HG03442 (cell line): Measurements from ENCODE around the gene PDLIM5.
"Not testable (repeated sequence)": the region's sequence is repeated elsewhere in the genome, so short reads cannot be mapped to it uniquely, and the experiment has no call there.

Experiments used
- ATAC-seq: cut with Tn5 transposase; IDR thresholded peaks from one replicate; pipeline ENCODE4 v1.9.1; 2021; ENCODE audit warnings: mild to moderate bottlenecking, moderate library complexity; ENCODE audit not compliant: unreplicated experiment

The PDLIM5 gene

DNA sequence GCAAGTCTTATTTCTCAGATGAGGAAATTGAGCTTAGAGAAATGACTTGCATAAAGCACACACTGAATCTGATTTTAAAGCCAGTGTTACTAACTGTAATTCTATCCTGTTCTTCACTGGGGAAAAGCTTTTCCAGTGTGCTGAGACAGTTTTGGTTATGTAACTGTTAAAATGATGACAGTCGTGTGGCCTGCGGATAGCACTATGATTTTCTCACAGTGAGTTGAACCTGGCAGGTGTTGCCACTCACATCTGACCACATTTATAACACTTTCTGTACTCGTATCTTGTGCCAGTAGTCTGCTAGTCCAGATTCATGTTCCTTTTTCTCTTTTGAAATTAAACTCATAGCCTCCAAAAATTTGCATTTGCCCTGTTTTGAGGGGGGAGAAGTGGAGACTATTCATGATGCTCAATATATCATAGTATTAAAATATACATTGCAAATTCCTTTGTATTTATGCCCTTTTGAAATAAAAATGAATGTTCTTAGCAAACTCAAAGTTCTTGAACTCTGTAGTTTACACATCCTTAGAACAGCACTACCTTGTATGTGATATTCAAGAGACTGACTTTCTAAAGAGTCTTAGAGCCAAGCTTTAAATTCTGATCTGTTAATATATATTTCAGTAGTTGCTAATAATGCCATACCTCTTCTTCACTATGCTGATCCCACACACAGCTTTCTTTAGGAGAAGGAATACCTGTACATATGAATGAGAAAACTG, 132.3 kb downstream of the PDLIM5 start:
- peak; percentile 68 for ATAC-seq

DNA sequence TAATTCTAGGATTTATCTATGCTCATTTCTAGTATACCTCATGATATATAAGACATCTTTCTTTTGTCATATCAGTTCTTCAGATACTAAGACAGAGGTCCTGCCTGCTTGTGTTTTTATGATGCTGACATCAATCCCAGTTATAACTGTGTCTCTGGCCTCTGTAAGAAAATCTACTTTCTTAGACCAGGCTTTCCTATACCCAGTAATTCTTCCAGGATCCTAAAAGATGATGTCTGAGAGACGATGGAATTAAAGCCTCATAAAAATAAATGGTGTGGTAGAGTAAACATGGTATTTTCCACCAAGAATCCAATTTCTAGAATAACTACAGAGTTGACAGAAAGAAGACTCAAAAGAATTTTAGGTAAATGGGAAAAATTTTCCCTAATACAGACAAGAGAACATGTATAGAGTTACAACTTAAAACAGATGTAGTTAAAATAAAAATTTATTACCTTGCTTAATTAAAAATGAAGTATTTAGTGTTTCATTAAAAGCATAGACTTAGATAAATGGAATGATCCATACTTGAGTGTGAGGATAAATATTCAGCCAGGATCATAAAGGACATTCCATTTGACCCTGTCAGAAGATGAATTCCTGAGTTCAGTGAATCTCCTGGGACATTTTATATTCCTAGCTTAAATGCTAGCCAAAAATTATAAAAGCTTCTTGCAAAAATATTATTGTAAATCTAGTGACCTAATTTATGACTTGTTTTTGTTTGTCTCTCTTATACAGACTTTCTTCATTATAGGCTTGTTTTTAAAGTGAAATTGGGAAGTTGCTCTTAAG, 137.4 kb downstream of the PDLIM5 start:
- no peak for ATAC-seq

DNA sequence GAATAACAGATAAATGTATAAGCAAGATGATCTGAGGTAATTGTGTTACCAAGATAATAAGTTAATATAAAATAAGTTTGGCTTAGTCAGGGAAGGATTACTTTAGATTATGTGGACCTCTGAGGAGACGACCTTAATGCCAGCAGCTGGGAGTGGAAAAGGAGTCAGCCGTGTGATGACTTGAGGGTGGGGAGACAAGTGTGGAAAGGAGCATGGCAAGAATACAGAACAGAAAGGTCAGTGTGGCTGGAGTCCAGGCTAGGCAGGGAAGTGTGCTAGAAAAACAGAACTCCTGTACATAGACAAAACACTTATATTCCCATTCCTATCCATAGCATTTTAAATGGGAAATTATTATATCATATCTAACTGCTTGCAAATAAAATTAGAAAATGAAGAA, 138.8 kb downstream of the PDLIM5 start:
- no peak for ATAC-seq

DNA sequence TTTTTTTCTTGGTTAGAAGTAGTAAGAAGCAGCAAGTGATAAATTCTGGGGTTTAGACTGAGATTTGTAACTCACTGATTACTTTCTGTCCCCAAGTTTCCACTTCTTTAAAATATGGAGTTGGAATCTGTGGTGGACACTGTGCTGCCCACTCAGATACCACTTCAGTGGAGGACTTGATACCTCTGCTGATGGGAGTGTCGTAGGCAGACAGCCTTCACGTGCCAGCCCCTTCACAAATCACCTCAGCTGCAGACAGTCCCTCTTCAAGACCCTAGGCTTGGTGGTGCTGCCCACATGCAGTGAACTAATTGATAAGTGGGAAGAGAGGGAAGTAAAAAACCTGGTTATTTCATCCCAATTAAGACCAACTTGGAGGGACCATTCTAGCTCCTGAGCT, 139.5 kb downstream of the PDLIM5 start:
- ATAC-seq, result no peak

DNA sequence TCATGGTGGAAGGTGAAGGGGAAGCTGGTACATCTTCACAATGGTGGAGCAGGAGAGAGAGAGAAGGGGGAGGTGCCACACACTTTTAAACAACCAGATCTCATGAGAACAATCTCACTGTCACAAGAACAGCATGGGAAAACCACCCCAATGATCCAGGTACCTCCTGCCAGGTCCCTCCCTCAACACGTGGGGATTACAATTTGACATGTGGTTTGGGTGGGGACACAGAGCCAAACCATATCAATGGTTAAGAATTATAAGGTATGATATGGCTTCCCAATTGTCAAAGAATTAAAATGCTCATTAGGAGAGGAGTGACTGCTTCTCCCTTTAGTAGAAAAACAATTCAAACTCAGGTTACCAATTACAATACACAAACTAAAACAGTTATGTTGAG, 143.3 kb downstream of the PDLIM5 start:
- no peak for ATAC-seq

DNA sequence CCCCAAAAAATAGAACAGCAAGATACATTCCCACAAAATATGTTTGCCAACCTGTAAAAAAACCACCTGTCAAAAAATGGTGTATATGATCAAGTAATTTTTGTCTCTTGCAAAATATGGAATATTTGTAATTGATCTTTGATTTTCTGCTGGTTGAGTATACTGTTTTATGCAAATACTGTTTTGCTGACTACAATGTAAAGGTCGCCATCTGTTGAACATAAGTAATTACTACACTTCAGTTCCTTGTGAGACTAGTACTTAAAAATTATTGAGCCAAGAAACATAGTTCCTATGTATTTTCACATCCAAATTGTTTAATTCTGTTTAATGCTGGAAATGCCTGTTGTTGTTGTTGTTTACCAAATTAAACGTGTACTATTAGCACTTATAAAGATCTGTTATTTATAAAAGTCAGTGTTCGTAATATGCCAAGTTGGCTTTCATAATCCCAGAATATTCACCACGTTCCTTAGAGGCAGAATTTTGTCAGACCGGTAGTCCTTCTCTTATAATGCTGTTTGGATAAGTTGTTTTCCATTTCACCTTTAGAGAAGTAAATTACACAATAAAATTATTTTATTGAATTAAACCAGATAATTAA, 144.2 kb downstream of the PDLIM5 start:
- ATAC-seq, result peak; percentile 82

DNA sequence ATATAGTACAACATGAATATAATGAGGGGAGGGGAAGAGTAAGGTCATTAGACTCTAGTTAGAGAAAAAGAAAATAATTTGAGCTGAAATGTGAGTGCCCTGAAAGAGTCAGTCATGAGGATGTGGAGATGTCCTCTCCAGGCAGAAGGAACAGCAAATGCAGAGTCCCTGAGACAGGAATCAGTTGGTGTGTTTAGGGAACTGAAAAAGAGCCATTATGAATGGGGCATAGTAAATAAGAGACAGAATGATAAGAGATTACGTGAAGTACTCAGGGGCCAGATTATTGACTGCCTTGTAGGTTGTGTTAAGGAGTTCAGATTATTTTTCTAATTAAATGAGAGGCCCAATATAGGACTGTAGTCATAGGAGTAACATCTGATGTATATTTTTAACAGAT, 147.0 kb downstream of the PDLIM5 start:
- ATAC-seq, result no peak

DNA sequence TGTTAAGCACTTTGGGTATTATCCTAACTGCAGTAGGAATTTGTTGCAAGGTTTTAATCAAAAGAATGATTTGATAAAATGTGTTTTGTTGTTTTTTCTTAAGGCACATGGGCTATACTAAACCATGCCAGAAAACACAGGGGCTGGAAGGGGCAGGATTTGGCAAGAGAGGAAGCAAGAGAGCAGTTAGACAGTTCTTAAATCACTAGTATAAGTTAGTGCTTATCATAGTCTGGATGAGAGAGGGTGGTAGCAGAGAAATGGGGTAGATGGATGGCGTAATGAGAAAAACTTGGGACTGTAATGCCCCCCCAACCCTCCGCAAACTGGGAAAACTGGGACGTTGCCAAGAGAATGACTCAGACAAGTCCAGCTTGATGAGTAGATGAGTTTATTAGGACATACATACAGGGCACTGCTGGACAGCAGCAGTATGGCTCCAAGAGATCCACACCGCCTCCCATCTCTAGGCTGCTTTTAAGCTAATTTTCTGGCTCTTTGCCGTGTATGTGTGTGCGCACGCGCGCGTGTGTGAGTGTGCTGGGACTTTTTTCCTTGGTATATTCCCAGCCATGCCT, 151.5 kb downstream of the PDLIM5 start:
- ATAC-seq, result no peak

DNA sequence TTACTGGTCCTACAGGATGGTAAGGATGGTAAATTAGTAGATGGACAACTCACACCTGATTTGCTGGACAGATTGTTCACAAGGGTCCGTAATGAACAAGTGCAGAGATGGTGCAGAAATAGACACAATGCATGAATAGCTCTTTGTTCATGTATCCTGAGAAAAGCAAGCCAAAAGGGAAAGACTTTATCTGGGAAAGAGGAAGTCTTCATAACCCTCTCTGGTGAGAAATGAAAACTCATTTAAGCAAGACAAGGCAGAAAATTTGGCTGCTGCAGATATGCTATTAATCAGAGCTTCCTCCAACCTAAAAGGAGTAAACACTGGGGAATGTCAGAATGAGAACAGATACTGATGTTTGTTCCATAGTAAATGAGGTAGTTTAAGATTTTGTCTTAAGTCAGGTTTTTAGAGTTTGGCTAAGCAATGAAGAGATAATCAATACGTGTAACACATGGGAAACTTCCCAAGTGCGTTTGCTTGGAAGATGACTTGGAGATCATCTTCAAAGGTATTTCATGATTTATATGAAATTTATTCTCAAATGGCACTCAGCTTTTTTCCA, 153.6 kb downstream of the PDLIM5 start:
- no peak for ATAC-seq

DNA sequence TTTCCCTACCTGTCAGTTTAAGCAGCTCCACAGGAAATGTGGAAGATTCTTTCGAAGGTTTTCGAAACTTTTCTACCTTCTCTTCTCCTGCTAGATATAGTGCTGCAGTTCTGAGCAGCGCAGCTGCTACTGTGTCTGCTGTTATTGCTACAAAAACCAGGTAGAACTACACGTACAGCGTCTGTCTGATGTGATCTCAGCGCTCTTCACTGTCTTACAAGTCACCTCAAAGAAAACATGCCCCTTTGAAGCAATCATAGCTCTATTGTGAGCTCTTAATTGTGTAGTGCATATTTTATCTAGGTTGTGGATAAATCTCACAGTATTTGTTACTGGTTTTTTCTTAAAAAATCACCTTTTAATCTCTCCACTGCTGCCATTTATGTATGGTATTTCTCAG, 158.4 kb downstream of the PDLIM5 start:
- no peak for ATAC-seq

DNA sequence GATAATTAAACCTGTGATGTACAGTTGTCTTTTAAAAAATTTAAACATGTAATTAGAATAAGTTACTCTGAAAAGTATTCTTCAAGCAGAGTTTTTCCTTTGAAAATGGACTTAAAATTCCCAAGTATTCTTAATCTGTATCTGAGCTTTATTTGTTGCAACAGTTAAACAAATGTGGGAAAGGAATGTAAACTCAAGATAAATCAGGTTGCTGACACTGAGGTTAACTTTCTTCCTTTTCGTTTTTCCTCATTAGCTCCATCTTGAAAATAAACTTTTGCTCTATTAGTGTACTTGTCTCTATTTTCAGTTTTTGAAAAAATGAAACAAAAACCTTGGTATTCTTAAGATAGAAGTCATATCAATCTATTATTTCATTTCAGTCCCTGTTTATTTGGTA, 161.5 kb downstream of the PDLIM5 start:
- ATAC-seq, result no peak

DNA sequence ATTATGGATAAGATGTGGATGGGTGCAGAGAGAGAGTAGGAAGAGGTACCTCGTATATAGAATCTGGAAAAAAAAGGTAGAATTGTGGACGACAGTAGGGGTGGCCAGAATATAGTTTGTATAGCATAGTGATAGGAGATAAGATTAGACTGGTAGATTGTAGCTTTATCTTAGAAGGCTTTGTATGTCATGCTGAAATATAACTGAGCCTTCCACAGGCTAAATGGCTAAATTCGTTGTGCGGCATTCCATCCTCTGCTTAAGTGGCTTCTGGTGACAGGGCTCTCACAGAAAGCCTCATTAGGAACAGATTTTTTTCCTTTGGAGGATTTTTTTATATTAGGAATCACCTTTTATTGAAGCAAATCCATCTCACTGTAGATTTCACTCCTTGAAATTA, 163.7 kb downstream of the PDLIM5 start:
- ATAC-seq, result no peak

DNA sequence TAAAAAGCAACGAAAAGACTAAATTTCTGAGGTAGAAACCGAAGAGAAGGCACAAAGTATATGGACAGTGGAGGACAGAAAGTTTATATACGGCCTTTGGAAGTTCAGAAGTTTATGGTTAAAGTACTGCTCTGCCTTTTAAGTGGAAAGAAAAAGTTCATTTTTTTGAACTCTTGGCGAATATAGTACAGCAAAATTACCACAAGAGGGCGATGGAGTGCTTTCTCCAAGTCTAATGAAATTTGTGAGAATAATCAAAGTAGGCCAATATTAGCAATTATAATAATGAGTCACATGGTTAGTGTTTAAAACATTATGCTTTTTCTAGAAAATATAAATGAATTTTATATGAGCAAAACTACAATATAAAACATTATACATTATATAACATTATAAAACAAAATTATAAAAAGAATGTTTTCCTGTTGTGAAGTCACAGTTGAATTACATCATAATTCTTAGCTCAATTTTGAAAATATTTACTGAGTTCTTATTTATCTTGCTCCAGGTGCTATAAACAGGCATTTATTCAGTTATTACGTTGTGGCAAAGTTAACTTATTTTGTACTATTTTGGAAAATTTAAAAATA, 169.8 kb downstream of the PDLIM5 start:
- peak; percentile 72 for ATAC-seq

DNA sequence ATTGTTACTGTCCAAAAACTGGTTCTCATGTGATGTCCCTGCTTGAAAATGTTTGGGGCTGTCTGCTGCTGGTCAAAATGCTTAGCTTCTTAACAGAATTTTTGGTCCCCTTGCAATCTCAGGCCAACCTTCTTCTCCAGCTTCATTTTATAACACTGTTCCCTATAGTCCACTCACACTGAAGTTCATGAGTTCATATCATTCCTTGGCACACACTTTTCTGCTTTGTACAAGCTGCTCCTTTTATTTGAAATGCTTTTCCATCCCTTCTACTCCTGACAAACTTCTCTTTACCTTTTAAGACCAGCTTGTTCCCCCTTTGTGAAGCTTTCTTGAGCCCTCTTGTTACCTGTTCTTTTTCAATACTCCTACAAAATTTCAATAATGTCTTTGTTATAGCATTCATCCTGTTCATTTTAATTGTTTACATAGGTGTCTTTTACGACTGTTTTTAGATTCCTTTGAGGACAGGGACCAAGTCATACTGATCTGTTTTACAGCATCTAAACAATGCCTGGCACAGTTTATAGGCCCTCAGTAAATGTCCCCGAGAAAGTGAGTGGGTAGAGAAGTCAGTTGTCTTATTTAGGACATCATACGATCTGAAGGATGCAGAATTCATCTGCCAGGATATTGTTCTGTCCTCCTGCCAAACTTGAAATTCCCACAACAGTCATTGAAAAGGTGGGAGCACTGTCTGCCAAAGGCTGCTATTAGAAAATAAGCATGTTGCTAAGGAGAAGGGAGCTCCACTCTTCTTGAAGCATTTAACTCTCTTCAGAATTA, 171.6 kb downstream of the PDLIM5 start:
- no peak for ATAC-seq

DNA sequence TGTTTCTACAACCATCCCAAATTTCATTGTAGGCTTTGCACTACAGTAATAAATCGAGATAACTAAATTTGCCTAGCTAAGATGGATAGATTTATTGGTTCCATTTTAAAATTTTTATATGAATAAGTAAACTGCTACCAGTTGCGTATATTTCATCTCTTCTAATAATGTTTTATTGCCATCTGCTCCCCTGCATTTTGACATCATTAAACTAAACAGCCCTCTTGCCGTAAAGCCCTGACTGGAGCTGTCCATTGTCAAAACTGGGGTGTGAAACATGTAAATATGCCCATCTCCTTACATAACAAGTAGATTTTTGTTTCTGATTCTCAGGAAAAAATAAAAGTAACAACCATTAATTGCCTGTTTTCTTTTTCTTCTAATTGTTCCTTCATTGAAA, 175.2 kb downstream of the PDLIM5 start:
- ATAC-seq, result no peak

DNA sequence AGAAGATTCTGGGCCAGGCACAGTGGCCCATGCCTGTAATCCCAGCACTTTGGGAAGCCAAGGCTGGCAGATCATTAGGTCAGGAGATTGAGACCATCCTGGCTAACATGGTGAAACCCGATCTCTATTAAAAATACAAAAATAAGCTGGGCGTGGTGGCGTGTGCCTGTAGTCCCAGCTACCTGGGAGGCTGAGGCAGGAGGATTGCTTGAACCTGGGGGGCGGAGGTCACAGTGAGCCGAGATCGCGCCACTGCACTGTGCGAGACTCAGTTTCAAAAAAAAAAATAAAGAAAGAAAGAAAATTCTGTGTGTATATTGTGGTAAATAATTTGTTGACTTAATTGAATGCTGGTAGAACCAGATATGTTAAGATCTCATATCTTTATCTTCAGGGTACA, 177.3 kb downstream of the PDLIM5 start:
- not testable (repeated sequence) for ATAC-seq

DNA sequence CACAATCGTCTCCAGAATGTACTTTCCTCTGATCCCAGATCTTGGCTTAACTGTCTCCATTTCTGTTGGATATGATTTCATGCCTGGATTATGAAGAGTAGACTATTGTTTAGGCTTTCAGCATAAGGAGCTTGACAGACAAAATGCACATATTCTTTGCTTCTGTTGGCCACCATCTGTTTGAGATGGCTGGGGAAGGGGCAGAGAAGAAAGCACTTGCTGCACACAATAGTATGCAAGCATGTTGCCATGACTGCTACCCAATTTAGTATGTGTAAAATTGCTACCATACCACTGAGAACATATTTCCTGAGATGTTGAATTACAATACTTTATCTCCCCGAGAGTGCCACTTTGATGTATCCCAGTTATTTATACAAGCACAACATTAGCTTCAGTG, 178.1 kb downstream of the PDLIM5 start:
- no peak for ATAC-seq

DNA sequence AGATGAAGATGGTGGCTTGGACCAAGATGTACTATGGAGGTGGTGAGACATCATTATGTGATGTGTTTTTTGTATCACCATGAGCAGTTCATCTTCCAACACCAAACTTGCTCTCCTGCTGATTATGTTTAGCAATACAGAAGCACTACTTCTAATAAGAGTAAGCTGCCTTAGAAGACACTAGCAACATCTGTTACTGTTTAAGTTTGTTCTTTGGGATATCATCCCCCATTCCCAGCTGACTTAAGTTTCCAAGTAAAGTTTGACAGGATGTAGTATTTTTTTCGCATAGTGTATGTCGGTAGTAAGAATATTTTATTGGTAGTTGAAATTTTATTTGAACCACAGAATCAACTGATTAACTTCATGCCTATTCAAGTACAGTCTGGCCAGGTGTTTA, 182.5 kb downstream of the PDLIM5 start:
- no peak for ATAC-seq

DNA sequence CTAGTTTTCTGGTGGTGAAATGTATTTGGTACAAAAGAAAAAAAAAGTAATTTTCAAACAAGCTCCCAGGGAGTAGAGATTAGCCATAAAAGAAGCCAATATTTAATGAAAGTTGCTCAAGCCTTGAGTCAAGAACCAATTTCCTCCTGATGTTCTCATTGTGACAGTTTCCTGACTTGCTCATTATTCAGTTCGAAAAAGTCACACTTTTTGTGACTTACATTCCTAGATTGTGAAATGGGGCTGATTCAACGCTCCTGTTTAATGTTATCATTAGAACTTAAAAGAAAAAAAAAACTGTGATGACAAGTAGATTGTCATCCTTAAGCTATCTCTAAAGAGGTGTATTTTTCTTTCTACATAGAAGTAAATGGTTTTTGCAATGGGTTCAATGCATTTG, 183.4 kb downstream of the PDLIM5 start:
- ATAC-seq, result no peak

DNA sequence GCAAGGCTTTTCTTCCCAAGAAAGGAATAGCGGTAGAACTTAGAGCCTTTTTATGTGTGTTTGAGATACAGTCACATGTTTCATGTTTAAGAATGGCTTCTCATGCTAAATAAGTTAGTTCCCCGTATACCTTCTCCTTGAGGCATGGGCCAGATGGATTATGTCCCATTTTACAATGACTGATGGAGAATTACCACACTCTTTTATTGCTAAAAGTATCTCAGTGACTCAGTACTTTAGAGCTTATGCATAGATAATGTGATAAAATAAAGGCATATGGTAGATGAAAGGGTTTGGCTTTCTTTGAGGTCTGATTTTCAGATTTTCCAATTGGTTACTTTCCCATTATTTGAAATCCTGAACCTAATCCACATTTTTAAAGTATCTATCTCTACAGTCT, 184.3 kb downstream of the PDLIM5 start:
- ATAC-seq, result no peak
